Tibial nerve (tissue), 4 donors: ENCODE data around the gene FMNL2. TPM values are rescaled to one million over a fixed set of nuclear protein-coding genes. Genes with fewer than 3 reads are reported as not detected.
A peak's percentile ranks its signal among the peaks of the same experiment; 100 is the strongest.

Source experiments
- DNase-seq, 2 donors: peaks; one replicate each; pipeline ENCODE4 v3.0.0-alpha.2; 2019; ENCODE audit warnings: low spot score in 2 of 2
- H3K27ac ChIP-seq, 4 donors: fragments of 200-600 bp; sonication (generic) in 3 of 4; one replicate each; pipeline ENCODE4 v1.5.1; 2017 to 2019; ENCODE audit warnings: mild to moderate bottlenecking in 1 of 4
- H3K27me3 ChIP-seq, 2 donors: fragments of 200-600 bp; sonication (generic) in 1 of 2; one replicate each; pipeline versions ENCODE4 v1.5.1 to v1.6.0; 2017 to 2019
- H3K36me3 ChIP-seq, 3 donors: fragments of 200-600 bp; sonication (generic); one replicate each; pipeline ENCODE4 v1.5.1; 2018 to 2019
- H3K4me1 ChIP-seq, 4 donors: fragments of 200-600 bp; sonication (generic) in 3 of 4; one replicate each; pipeline ENCODE4 v1.5.1; 2017 to 2019
- H3K4me3 ChIP-seq, 4 donors: fragments of 200-600 bp; sonication (generic) in 3 of 4; one replicate each; pipeline ENCODE4 v1.5.1; 2017 to 2019; ENCODE audit warnings: mild to moderate bottlenecking in 1 of 4, moderate library complexity in 1 of 4
- H3K9me3 ChIP-seq, 4 donors: fragments of 200-600 bp; sonication (generic) in 3 of 4; one replicate each; pipeline ENCODE4 v1.5.1; 2017 to 2019
- CTCF ChIP-seq, 5 experiments: fragments of 200-600 bp in 3 of 5; fragments of 450-650 bp in 2 of 5; sonication (generic) in 3 of 5; IDR thresholded peaks; one replicate each; pipeline ENCODE4 v1.5.1; 2016 to 2019; ENCODE audit warnings: antibody characterized with exemption in 5 of 5, mild to moderate bottlenecking in 3 of 5, moderate library complexity in 2 of 5
- EP300 ChIP-seq, 2 donors: sonication (generic); formaldehyde crosslinking; IDR thresholded peaks; one replicate each; pipeline ENCODE4 v1.6.1; 2017; ENCODE audit warnings: antibody characterized with exemption in 2 of 2, mild to moderate bottlenecking in 1 of 2
- POLR2A ChIP-seq, 2 donors: fragments of 450-650 bp; IDR thresholded peaks; one replicate each; pipeline ENCODE4 v1.6.1; 2017; ENCODE audit warnings: antibody characterized with exemption in 2 of 2, mild to moderate bottlenecking in 2 of 2, moderate library complexity in 2 of 2
- WGBS, 2 donors: methylation state at CpG; one replicate each; pipeline ENCODE4 v1.1.5; 2018; 5-methylcytosine and 5-hydroxymethylcytosine counted together
- total RNA-seq, 4 donors: library from RNA; depleted of rRNA; stranded (reverse); fragments of >200 nt; gene quantifications; one replicate each; pipeline ENCODE4 v1.1.0, GENCODE V29; 2016

Gene FMNL2
- total RNA-seq, 4 donors from 2014 or later = 94.5 to 131 (median 98.1) TPM

GRCh38 chr2:152566728-152567069, 231.7 kb downstream of the FMNL2 start:
- H3K27me3 ChIP-seq = no peaks in the 10 kb centered on the region
- TF ChIP-seq POLR2A (IDR thresholded peaks at IDR 0.05) = no peak
- no peak for TF ChIP-seq CTCF (IDR thresholded peaks at IDR 0.05)
- H3K36me3 ChIP-seq = no peaks in the 10 kb centered on the region
- H3K27ac ChIP-seq = peak overlapping the region in 2 of 4 donors; percentile 4 to 29
- H3K4me3 ChIP-seq = no peak overlapping the region
- no peaks in the 10 kb centered on the region for H3K9me3 ChIP-seq
- WGBS, 2 donors = 74 to 76% methylated on average over 5 of the region's 5 CpGs
- peaks cover 0 to 41% (median 9%) of the 10 kb centered on the region in 4 donors for H3K4me1 ChIP-seq
- no peak for DNase-seq

- H3K36me3 ChIP-seq = no peaks in the 10 kb centered on the region
- no peaks in the 10 kb centered on the region for H3K9me3 ChIP-seq
- DNase-seq = no peak
- no peak overlapping the region for H3K4me3 ChIP-seq
- no peaks in the 10 kb centered on the region for H3K27me3 ChIP-seq
- WGBS, 2 donors = 93 to 94% methylated on average over 3 of the region's 3 CpGs
- no peak overlapping the region for H3K27ac ChIP-seq
- no peak for TF ChIP-seq POLR2A (IDR thresholded peaks at IDR 0.05)
- no peak for TF ChIP-seq CTCF (IDR thresholded peaks at IDR 0.05)
- H3K4me1 ChIP-seq = peaks cover 0 to 34% (median 14%) of the 10 kb centered on the region in 4 donors
Measured at GRCh38 chr2:152568531-152568930, 233.6 kb downstream of the FMNL2 start.

GRCh38 chr2:152569186-152569585, 234.2 kb downstream of the FMNL2 start:
- H3K36me3 ChIP-seq = no peaks in the 10 kb centered on the region
- H3K27ac ChIP-seq = no peak overlapping the region
- H3K27me3 ChIP-seq = no peaks in the 10 kb centered on the region
- no peak overlapping the region for H3K4me3 ChIP-seq
- peaks cover 0 to 30% (median 13%) of the 10 kb centered on the region in 4 donors for H3K4me1 ChIP-seq
- no peak for DNase-seq
- no peaks in the 10 kb centered on the region for H3K9me3 ChIP-seq
- WGBS, 2 donors = 95 to 98% methylated on average over 7 of the region's 7 CpGs
- TF ChIP-seq POLR2A (IDR thresholded peaks at IDR 0.05) (no peak), CTCF (IDR thresholded peaks at IDR 0.05) (no peak), EP300 (IDR thresholded peaks at IDR 0.05) (no peak)

- no peaks in the 10 kb centered on the region for H3K27me3 ChIP-seq
- H3K4me1 ChIP-seq = peaks cover 0 to 26% (median 13%) of the 10 kb centered on the region in 4 donors
- no peaks in the 10 kb centered on the region for H3K36me3 ChIP-seq
- H3K27ac ChIP-seq = peak overlapping the region in 2 of 4 donors; percentile 54 to 66
- WGBS, 2 donors = 55 to 61% methylated on average over 3 of the region's 3 CpGs
- no peak for TF ChIP-seq POLR2A (IDR thresholded peaks at IDR 0.05)
- peak in 1 of 2 donors; percentile 46 for TF ChIP-seq EP300 (IDR thresholded peaks at IDR 0.05)
- TF ChIP-seq CTCF (IDR thresholded peaks at IDR 0.05) = no peak
- H3K4me3 ChIP-seq = no peak overlapping the region
- H3K9me3 ChIP-seq = no peaks in the 10 kb centered on the region
- no peak for DNase-seq
Measured at GRCh38 chr2:152571048-152571766, 236.2 kb downstream of the FMNL2 start.

- Histone ChIP-seq H3K36me3 (no peaks in the 10 kb centered on the region), H3K9me3 (no peaks in the 10 kb centered on the region), H3K4me3 (no peak overlapping the region), H3K27me3 (no peaks in the 10 kb centered on the region), H3K27ac (peak overlapping the region in 2 of 4 donors; percentile 13 to 22), H3K4me1 (peaks cover 0 to 26% (median 11%) of the 10 kb centered on the region in 4 donors)
- TF ChIP-seq POLR2A (IDR thresholded peaks at IDR 0.05) (no peak), CTCF (IDR thresholded peaks at IDR 0.05) (no peak), EP300 (IDR thresholded peaks at IDR 0.05) (no peak)
- no peak for DNase-seq
- 100% methylated on average over 1 of the region's 1 CpG for WGBS, 2 donors
Measured at GRCh38 chr2:152572031-152572430, 237.1 kb downstream of the FMNL2 start.
